ENCODE data around the gene ALOXE3.

ALOXE3 gene

GRCh38 chr17:8155231-8155995 is 37.1 kb upstream of the ALOXE3 start:
- Histone ChIP-seq H3K4me1 (ENCODE audit: control insufficient read depth in 1 of 2, insufficient read depth in 2 of 2, low read length in 2 of 2) (peaks cover 22 to 32% of the 10 kb centered on the region in 2 experiments), H2BK120ac (ENCODE audit: insufficient read depth, low read length, poor library complexity) (no peak overlapping the region), H3K79me2 (ENCODE audit: control insufficient read depth, insufficient read depth, low read length, poor library complexity) (peaks cover 2% of the 10 kb centered on the region), H3K36me3 (ENCODE audit: control insufficient read depth in 1 of 2, insufficient read depth in 2 of 2, low read length in 2 of 2) (peaks cover 6 to 13% of the 10 kb centered on the region in 2 experiments), H3K79me1 (ENCODE audit: low read length) (peaks cover 13% of the 10 kb centered on the region), H4K8ac (ENCODE audit: low read depth, low read length) (no peak overlapping the region), H4K91ac (ENCODE audit: low read depth, low read length) (peak overlapping the region; percentile 1), H2AFZ (ENCODE audit: insufficient read depth, low read length, poor library complexity) (no peak overlapping the region), H3K18ac (ENCODE audit: low read length) (no peak overlapping the region), H2BK12ac (ENCODE audit: low read length) (no peak overlapping the region), H4K12ac (ENCODE audit: low read depth, low read length) (no peak overlapping the region), H2AK5ac (ENCODE audit: low read length) (no peak overlapping the region), H3K23ac (ENCODE audit: low read length) (no peak overlapping the region), H3K9ac (ENCODE audit: low read length) (peak overlapping the region; percentile 44), H3K14ac (ENCODE audit: low read length) (no peak overlapping the region), H3K4ac (ENCODE audit: low read depth, low read length) (no peak overlapping the region), H3K27me3 (ENCODE audit: insufficient read depth, low read length) (no peaks in the 10 kb centered on the region), H3K27ac (ENCODE audit: low read depth, low read length) (no peak overlapping the region), H3K4me3 (ENCODE audit: low read depth, low read length) (peak overlapping the region; percentile 67), H2BK5ac (ENCODE audit: low read depth, low read length, poor library complexity) (no peak overlapping the region), H3K4me2 (ENCODE audit: low read length) (peak overlapping the region; percentile 96), H3K9me3 (ENCODE audit: insufficient read depth, low read depth, low read length) (no peaks in the 10 kb centered on the region)
- DNase-seq = no peak
- WGBS (ENCODE audit: extremely low coverage, insufficient coverage, insufficient read length) = no CpG with 5 or more reads among the region's 14 CpGs

GRCh38 chr17:8154608-8155155 is 36.4 kb upstream of the ALOXE3 start:
- H3K27ac ChIP-seq (ENCODE audit: low read depth, low read length) = no peak overlapping the region
- WGBS (ENCODE audit: extremely low coverage, insufficient coverage, insufficient read length) = no CpG with 5 or more reads among the region's 11 CpGs

DNA sequence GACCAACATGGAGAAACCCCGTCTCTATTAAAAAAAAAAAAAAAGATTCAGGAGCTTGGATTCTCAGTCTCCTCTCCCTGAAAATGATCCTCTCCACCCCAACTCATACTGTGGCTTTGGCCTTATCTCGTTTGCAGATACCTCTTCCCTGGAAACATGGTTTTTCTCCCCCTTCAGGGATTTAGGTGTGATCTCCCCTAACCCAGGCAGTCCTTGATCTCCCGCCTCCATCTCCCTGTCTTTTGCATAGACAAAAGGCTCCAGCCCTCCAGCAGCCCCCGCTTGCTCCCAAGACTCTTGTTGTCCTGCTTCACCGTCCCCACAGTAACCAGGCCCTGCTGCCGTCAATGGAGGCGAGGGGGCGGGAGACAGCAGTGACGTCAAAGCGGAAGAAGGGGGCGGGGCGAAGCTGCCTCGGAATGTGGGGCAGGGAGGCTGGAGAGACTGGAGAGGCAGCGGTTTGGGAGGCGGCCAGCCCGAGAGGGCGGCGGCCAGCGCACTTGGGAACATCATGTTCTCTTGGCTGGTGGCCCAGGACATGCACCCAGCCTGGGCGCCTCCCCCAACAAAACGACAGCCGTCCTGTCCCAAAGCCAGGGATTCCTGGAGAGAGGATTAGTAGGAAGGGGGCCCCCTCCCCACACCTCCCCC is 35.8 kb upstream of the ALOXE3 start:
- no CpG with 5 or more reads among the region's 22 CpGs for WGBS (ENCODE audit: extremely low coverage, insufficient coverage, insufficient read length)
- peak overlapping the region; percentile 32 for H2AK5ac ChIP-seq (ENCODE audit: low read length)

More at GRCh38 chr17:8154608-8155155, 36.4 kb upstream of the ALOXE3 start:
- Histone ChIP-seq H3K23ac (ENCODE audit: low read length) (no peak overlapping the region), H3K9ac (ENCODE audit: low read length) (no peak overlapping the region), H4K91ac (ENCODE audit: low read depth, low read length) (peak overlapping the region; percentile 67), H3K4me3 (ENCODE audit: low read depth, low read length) (peak overlapping the region; percentile 55), H3K4ac (ENCODE audit: low read depth, low read length) (no peak overlapping the region), H3K79me1 (ENCODE audit: low read length) (peaks cover 13% of the 10 kb centered on the region), H3K36me3 (ENCODE audit: control insufficient read depth in 1 of 2, insufficient read depth in 2 of 2, low read length in 2 of 2) (peaks cover 10 to 14% of the 10 kb centered on the region in 2 experiments), H2BK5ac (ENCODE audit: low read depth, low read length, poor library complexity) (peak overlapping the region; percentile 8), H3K18ac (ENCODE audit: low read length) (peak overlapping the region; percentile 26), H3K27me3 (ENCODE audit: insufficient read depth, low read length) (no peaks in the 10 kb centered on the region), H2BK12ac (ENCODE audit: low read length) (peak overlapping the region; percentile 59), H3K4me2 (ENCODE audit: low read length) (peak overlapping the region; percentile 73), H3K4me1 (ENCODE audit: control insufficient read depth in 1 of 2, insufficient read depth in 2 of 2, low read length in 2 of 2) (peaks cover 22 to 32% of the 10 kb centered on the region in 2 experiments), H3K79me2 (ENCODE audit: control insufficient read depth, insufficient read depth, low read length, poor library complexity) (peaks cover 2% of the 10 kb centered on the region), H4K8ac (ENCODE audit: low read depth, low read length) (peak overlapping the region; percentile 64), H2AK5ac (ENCODE audit: low read length) (no peak overlapping the region), H3K14ac (ENCODE audit: low read length) (peak overlapping the region; percentile 14), H2AFZ (ENCODE audit: insufficient read depth, low read length, poor library complexity) (no peak overlapping the region), H3K9me3 (ENCODE audit: insufficient read depth, low read depth, low read length) (no peaks in the 10 kb centered on the region), H4K12ac (ENCODE audit: low read depth, low read length) (no peak overlapping the region), H2BK120ac (ENCODE audit: insufficient read depth, low read length, poor library complexity) (no peak overlapping the region)
- DNase-seq = no peak

GRCh38 chr17:8153525-8153956 is 35.2 kb upstream of the ALOXE3 start:
- peak in 1 of 2 donors; percentile 49 for DNase-seq
- H2BK12ac ChIP-seq (ENCODE audit: low read length) = no peak overlapping the region
- peaks cover 13% of the 10 kb centered on the region for H3K79me1 ChIP-seq (ENCODE audit: low read length)
- no CpG with 5 or more reads among the region's 13 CpGs for WGBS (ENCODE audit: extremely low coverage, insufficient coverage, insufficient read length)
- H2AK5ac ChIP-seq (ENCODE audit: low read length) = no peak overlapping the region
- no peak overlapping the region for H3K23ac ChIP-seq (ENCODE audit: low read length)
- no peak overlapping the region for H3K9ac ChIP-seq (ENCODE audit: low read length)
- H3K4ac ChIP-seq (ENCODE audit: low read depth, low read length) = no peak overlapping the region
- H3K79me2 ChIP-seq (ENCODE audit: control insufficient read depth, insufficient read depth, low read length, poor library complexity) = peaks cover 2% of the 10 kb centered on the region
- H3K36me3 ChIP-seq (ENCODE audit: control insufficient read depth in 1 of 2, insufficient read depth in 2 of 2, low read length in 2 of 2) = peaks cover 13 to 17% of the 10 kb centered on the region in 2 experiments
- H2AFZ ChIP-seq (ENCODE audit: insufficient read depth, low read length, poor library complexity) = no peak overlapping the region
- H4K8ac ChIP-seq (ENCODE audit: low read depth, low read length) = no peak overlapping the region
- H4K91ac ChIP-seq (ENCODE audit: low read depth, low read length) = no peak overlapping the region
- no peak overlapping the region for H4K12ac ChIP-seq (ENCODE audit: low read depth, low read length)
- H3K9me3 ChIP-seq (ENCODE audit: insufficient read depth, low read depth, low read length) = no peaks in the 10 kb centered on the region
- H2BK5ac ChIP-seq (ENCODE audit: low read depth, low read length, poor library complexity) = no peak overlapping the region
- H3K4me3 ChIP-seq (ENCODE audit: low read depth, low read length) = no peak overlapping the region
- no peak overlapping the region for H2BK120ac ChIP-seq (ENCODE audit: insufficient read depth, low read length, poor library complexity)
- H3K14ac ChIP-seq (ENCODE audit: low read length) = no peak overlapping the region
- H3K18ac ChIP-seq (ENCODE audit: low read length) = no peak overlapping the region
- H3K4me1 ChIP-seq (ENCODE audit: control insufficient read depth in 1 of 2, insufficient read depth in 2 of 2, low read length in 2 of 2) = peaks cover 22 to 32% of the 10 kb centered on the region in 2 experiments
- H3K27ac ChIP-seq (ENCODE audit: low read depth, low read length) = no peak overlapping the region
- H3K4me2 ChIP-seq (ENCODE audit: low read length) = no peak overlapping the region
- H3K27me3 ChIP-seq (ENCODE audit: insufficient read depth, low read length) = no peaks in the 10 kb centered on the region

More for the DNA sequence above, 35.8 kb upstream of the ALOXE3 start:
- peak overlapping the region; percentile 33 for H3K18ac ChIP-seq (ENCODE audit: low read length)
- peak overlapping the region; percentile 48 for H2BK120ac ChIP-seq (ENCODE audit: insufficient read depth, low read length, poor library complexity)
- H3K4me1 ChIP-seq (ENCODE audit: control insufficient read depth in 1 of 2, insufficient read depth in 2 of 2, low read length in 2 of 2) = peaks cover 22 to 32% of the 10 kb centered on the region in 2 experiments
- H3K14ac ChIP-seq (ENCODE audit: low read length) = peak overlapping the region; percentile 49
- H3K79me2 ChIP-seq (ENCODE audit: control insufficient read depth, insufficient read depth, low read length, poor library complexity) = peaks cover 2% of the 10 kb centered on the region
- peak overlapping the region; percentile 8 for H2BK5ac ChIP-seq (ENCODE audit: low read depth, low read length, poor library complexity)
- peak overlapping the region; percentile 59 for H2BK12ac ChIP-seq (ENCODE audit: low read length)
- peak overlapping the region; percentile 55 for H3K4me3 ChIP-seq (ENCODE audit: low read depth, low read length)
- peaks cover 10 to 15% of the 10 kb centered on the region in 2 experiments for H3K36me3 ChIP-seq (ENCODE audit: control insufficient read depth in 1 of 2, insufficient read depth in 2 of 2, low read length in 2 of 2)
- no peak overlapping the region for H3K23ac ChIP-seq (ENCODE audit: low read length)
- H3K9me3 ChIP-seq (ENCODE audit: insufficient read depth, low read depth, low read length) = no peaks in the 10 kb centered on the region
- peak overlapping the region; percentile 6 for H3K9ac ChIP-seq (ENCODE audit: low read length)
- peak overlapping the region; percentile 73 for H3K4me2 ChIP-seq (ENCODE audit: low read length)
- peaks cover 13% of the 10 kb centered on the region for H3K79me1 ChIP-seq (ENCODE audit: low read length)
- H4K91ac ChIP-seq (ENCODE audit: low read depth, low read length) = peak overlapping the region; percentile 67
- H2AFZ ChIP-seq (ENCODE audit: insufficient read depth, low read length, poor library complexity) = peak overlapping the region; percentile 54
- no peaks in the 10 kb centered on the region for H3K27me3 ChIP-seq (ENCODE audit: insufficient read depth, low read length)
- DNase-seq = peak; percentile 81 to 91
- peak overlapping the region; percentile 30 for H3K4ac ChIP-seq (ENCODE audit: low read depth, low read length)
- peak overlapping the region; percentile 93 for H4K8ac ChIP-seq (ENCODE audit: low read depth, low read length)
- H3K27ac ChIP-seq (ENCODE audit: low read depth, low read length) = peak overlapping the region; percentile 35
- peak overlapping the region; percentile 39 for H4K12ac ChIP-seq (ENCODE audit: low read depth, low read length)

All from trophoblast cell (in vitro differentiated cells and primary cell).